GM23338 (cell line): ENCODE results near the gene SEMA7A.

Source experiments
- CREB1 ChIP-seq: fragments of 250-450 bp; sonication (Bioruptor Pico); IDR thresholded peaks from 2 replicates; pipeline ENCODE4 v1.5.0; 2020; ENCODE audit warnings: low read depth, mild to moderate bottlenecking, moderate library complexity
- CTCF ChIP-seq, 2 experiments: fragments of 200-600 bp in 1 of 2; sonication (generic) in 1 of 2; conservative IDR thresholded peaks; 2 replicates each; pipeline versions ENCODE4 v1.5.1 to v1.6.1; 2016 to 2017; ENCODE audit warnings: antibody characterized with exemption in 2 of 2, low read depth in 2 of 2, mild to moderate bottlenecking in 2 of 2, moderate library complexity in 1 of 2
- ETS1 ChIP-seq: IDR thresholded peaks from 2 replicates; pipeline ENCODE4 v1.6.1; 2016; ENCODE audit warnings: antibody characterized with exemption
- EZH2 ChIP-seq: fragments of 200-600 bp; sonication (generic); IDR thresholded peaks from one replicate; pipeline ENCODE4 v1.8.0; 2017; ENCODE audit warnings: antibody characterized with exemption, mild to moderate bottlenecking, low read depth; ENCODE audit not compliant: unreplicated experiment
- EZH2phosphoT487 ChIP-seq: fragments of 200-600 bp; sonication (generic); IDR thresholded peaks from one replicate; pipeline ENCODE4 v1.8.1; 2018; ENCODE audit warnings: antibody characterized with exemption; ENCODE audit not compliant: unreplicated experiment
- JUNB ChIP-seq: IDR thresholded peaks from one replicate; pipeline ENCODE4 v1.6.1; 2016; ENCODE audit warnings: antibody characterized with exemption; ENCODE audit not compliant: unreplicated experiment
- NANOG ChIP-seq: IDR thresholded peaks from 2 replicates; pipeline ENCODE4 v1.6.1; 2016; ENCODE audit warnings: antibody characterized with exemption, borderline replicate concordance
- POLR2AphosphoS5 ChIP-seq: IDR thresholded peaks from 2 replicates; pipeline ENCODE4 v1.6.1; 2016; ENCODE audit warnings: antibody characterized with exemption, low read depth
- REST ChIP-seq: IDR thresholded peaks from one replicate; pipeline ENCODE4 v1.6.1; 2018; ENCODE audit warnings: antibody characterized with exemption; ENCODE audit not compliant: unreplicated experiment
- STAT1 ChIP-seq: IDR thresholded peaks from one replicate; pipeline ENCODE4 v1.6.1; 2016; ENCODE audit warnings: antibody characterized with exemption; ENCODE audit not compliant: unreplicated experiment
- ZNF114 ChIP-seq: fragments of 250-450 bp; sonication (Bioruptor Pico); IDR thresholded peaks from 2 replicates; pipeline ENCODE4 v1.5.0; 2020; ENCODE audit warnings: mild to moderate bottlenecking, moderate library complexity
- ZNF331 ChIP-seq: fragments of 250-450 bp; sonication (Bioruptor Pico); IDR thresholded peaks from 2 replicates; pipeline ENCODE4 v1.5.0; 2020; ENCODE audit warnings: low read depth, mild to moderate bottlenecking, moderate library complexity

- no peak for TF ChIP-seq EZH2
- TF ChIP-seq CTCF (conservative IDR thresholded peaks at IDR 0.05; ENCODE audit: low read depth in 2 of 2) = no peak
- TF ChIP-seq POLR2AphosphoS5 = no peak
- no peak for TF ChIP-seq REST
- no peak for TF ChIP-seq CREB1 (CRISPR knock-in tag)
- no peak for TF ChIP-seq EZH2phosphoT487
- TF ChIP-seq JUNB = no peak
- no peak for TF ChIP-seq ETS1
- no peak for TF ChIP-seq STAT1
- no peak for TF ChIP-seq ZNF114
- TF ChIP-seq NANOG = no peak
- TF ChIP-seq ZNF331 (CRISPR knock-in tag) = no peak
These were observed 12.3 kb upstream of the SEMA7A start for GRCh38 chr15:74445816-74446763.
